Dedifferentiated amniotic fluid mesenchymal stem cell (primary cell): ENCODE data around the gene PSAP.
"Not testable (repeated sequence)": the region's sequence is repeated elsewhere in the genome, so short reads cannot be mapped to it uniquely, and the experiment has no call there.

ENCODE experiments used
- DNase-seq: peaks from one replicate; pipeline ENCODE4 v3.0.0-alpha.2; 2016; ENCODE audit errors: extremely low spot score

PSAP gene

GRCh38 chr10:71874680-71875354 is 23.8 kb upstream of the PSAP start:
- not testable (repeated sequence) for DNase-seq

DNA sequence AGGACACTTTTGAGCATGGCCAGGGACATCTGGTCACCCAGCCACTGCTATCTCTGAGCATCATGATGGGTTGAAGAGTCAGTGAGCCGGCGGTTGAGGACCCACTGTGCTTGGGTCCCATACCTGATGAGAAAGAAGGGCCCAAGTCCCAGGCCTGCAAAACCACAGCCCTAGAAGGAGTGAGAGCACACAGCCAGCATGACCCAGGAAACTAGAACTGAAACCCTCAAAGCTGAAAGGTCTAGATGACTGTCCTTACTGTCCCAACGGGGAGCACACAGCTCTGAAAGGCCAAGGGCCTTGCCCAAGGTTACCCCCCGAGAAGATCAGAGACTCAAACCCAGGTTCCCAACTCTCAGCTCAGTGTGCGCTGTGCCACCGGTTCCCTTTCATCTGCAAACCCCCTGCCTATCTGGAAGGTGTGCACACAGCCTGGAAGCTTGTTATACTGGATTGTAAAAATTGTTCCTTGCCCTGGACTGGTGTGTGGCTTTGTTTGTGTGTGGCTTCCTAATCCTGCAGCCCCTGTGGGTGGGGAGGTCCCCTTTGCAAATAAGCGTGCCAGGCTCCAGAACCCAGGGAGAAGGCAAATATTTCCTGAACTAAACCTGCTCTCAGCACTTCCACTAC is 22.6 kb upstream of the PSAP start:
- no peak for DNase-seq

- not testable (repeated sequence) for DNase-seq
Measured at GRCh38 chr10:71869601-71870000, 18.6 kb upstream of the PSAP start.

GRCh38 chr10:71868192-71868697 is 17.2 kb upstream of the PSAP start:
- DNase-seq = no peak

- no peak for DNase-seq
Measured at GRCh38 chr10:71865561-71866041, 14.6 kb upstream of the PSAP start.

GRCh38 chr10:71864911-71865361 is 13.9 kb upstream of the PSAP start:
- DNase-seq = no peak

- no peak for DNase-seq
Measured at GRCh38 chr10:71863203-71863602, 12.2 kb upstream of the PSAP start.

GRCh38 chr10:71860243-71861029 is 9.4 kb upstream of the PSAP start:
- peak; percentile 99 for DNase-seq

DNA sequence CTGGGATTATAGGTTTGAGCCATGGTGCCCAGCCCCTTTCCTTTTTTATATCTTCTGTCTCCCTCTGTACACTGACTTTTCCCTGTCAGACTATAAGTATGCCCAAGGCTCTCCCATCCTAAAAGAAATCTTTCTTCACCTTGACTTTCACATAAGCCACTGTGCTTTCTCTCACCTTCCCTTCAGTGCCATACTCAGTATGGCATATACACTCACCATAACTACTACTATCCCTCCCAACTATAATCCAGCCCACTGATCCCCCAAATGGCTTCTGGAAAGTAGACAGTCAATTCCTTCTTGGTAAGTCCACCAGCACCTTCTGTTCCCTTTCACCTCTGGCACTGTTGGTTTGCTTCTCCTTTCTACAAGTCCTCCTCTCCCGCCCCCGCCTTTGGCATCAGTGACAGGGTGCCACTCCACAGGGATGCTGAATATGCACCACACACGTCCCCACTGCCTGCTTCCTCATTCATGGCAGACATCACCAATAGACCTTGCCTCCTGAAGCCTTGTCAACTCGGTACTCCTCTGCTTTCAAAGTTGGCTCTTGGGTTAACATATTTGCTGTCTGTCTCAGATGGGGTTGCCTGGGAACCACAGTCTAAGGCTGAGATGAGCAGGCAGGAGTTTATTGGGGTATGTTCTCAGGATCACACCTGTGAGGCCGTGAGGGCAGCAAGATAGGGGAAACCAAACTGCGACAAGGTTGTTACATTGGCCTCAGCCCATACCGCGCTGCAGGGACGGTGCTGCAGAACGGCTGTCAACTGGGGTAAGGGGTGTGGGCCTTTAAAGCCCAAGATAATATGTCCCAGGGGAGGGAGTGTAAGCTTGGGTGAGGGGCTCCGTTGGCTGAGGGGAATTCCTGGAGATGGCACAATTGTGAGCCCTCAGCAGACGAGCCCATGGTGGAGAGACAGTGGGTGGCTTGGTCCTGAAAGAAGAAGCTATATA is 7.2 kb upstream of the PSAP start:
- no peak for DNase-seq

DNA sequence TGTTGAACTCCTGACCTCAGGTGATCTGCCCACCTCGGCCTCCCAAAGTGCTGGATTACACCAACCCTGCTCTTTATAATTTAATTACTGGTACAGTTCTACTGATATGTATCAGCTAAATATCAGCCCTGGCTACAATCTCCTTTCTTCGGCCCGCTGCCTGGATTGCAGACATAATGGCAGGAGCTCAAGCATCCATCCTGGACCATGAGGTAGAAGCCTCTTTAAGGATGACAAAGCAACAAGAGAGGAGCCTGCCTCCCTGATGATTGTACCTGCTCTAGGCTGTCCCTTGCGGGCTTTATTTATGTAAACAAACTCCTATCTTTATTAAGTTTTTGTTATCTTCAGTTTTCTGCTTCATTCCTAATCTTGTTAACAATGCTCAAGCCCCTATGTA is 5.6 kb upstream of the PSAP start:
- no peak for DNase-seq

GRCh38 chr10:71854031-71854430 is 3.0 kb upstream of the PSAP start:
- DNase-seq = no peak

DNA sequence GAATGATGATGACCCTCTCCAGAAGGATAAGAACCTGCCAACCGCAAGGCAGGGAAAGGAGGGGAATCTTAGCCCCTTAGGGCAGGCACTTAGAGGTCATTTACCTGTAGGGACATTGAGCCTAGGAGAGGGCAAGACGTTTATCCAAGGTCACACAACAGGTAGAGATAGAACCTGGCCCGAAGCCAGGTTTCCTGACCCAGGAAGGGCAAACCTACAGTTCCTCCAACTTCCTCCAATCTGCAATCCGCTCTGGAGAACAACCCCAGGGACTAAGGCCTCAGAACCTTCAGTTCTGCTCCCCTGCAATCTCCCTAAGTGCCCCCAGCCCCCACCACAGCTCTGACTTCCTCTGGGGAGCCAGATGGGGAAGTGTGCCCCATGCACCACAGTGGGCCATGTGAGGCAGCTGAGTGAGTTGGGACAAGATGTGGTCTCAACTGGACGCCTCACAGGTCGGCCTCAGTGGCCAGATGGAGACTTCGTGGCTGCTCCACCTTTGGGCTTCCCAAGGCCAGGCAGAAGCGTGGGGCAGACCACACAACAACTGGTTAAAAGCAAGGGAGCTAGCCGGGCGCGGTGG is 1.4 kb upstream of the PSAP start:
- DNase-seq = no peak

GRCh38 chr10:71851465-71852095 is 529 bp upstream of the PSAP start:
- not testable (repeated sequence) for DNase-seq

- DNase-seq = no peak
Measured at GRCh38 chr10:71850021-71850742, 869 bp downstream of the PSAP start.

DNA sequence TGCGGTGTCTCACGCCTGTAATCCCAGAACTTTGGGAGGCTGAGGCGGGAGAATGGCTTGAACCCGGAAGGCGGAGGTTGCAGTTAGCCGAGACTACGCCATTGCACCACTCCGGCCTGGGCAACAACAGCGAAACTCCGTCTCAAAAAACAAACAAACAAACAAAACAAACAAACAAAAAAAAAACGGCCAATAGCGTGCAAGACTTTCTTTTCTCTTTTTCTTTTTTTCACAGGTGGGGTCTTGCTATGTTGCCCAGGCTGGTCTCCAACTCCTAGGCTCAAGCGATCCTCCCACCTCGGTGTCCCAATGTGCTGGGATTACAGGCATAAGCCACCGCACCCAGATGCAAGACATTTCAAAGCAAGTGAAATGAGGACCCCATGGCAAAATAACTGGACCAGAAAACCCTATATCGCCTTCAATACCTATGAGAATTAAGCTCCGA is 1.6 kb downstream of the PSAP start:
- DNase-seq = no peak

GRCh38 chr10:71848325-71849275 is 2.5 kb downstream of the PSAP start:
- no peak for DNase-seq

DNA sequence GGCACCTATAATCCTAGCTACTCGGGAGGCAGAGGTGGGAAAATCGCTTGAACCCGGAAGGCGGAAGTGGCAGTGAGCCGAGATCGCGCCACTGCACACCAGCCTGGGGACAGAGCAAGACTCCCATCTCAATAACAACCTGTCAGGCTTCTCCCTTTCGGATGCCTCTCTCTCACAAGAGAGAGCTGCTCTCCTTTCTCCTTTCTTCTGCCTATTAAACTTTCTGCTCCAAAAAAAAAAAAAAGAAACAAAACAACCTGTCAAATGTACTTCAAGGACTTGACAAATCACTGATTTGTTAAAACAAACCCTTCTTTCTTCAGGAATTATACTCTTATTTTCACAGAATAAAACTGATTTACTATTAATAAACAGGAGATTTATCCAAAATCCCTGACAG is 3.6 kb downstream of the PSAP start:
- DNase-seq = no peak

- no peak for DNase-seq
Measured at GRCh38 chr10:71846816-71847215, 4.2 kb downstream of the PSAP start.
